ENCODE data around the gene VAT1L. TPM values are rescaled to one million over a fixed set of nuclear protein-coding genes. Genes with fewer than 3 reads are reported as not detected.

Gene VAT1L
- total RNA-seq, 2 donors from 2014 or later = not detected

GRCh38 chr16:77827032-77827431 is 38.7 kb downstream of the VAT1L start:
- H3K4me1 Mint-ChIP-seq = no peaks in the 10 kb centered on the region
- peaks cover 11% of the 10 kb centered on the region for H3K27me3 Mint-ChIP-seq
- ATAC-seq (no peak), DNase-seq (no peak)
- H3K27ac Mint-ChIP-seq = no peak overlapping the region
- H3K9me3 ChIP-seq (ENCODE audit: control insufficient read depth, low read length, poor library complexity, severe bottlenecking) = no peaks in the 10 kb centered on the region
- H3K36me3 Mint-ChIP-seq (ENCODE audit: low read depth) = no peaks in the 10 kb centered on the region
- H3K4me3 Mint-ChIP-seq = no peak overlapping the region

GRCh38 chr16:77833921-77834634 is 45.7 kb downstream of the VAT1L start:
- DNase-seq (no peak), ATAC-seq (no peak)
- H3K27ac Mint-ChIP-seq = no peak overlapping the region
- peaks cover 12% of the 10 kb centered on the region for H3K27me3 Mint-ChIP-seq
- H3K4me1 Mint-ChIP-seq = no peaks in the 10 kb centered on the region
- H3K9me3 ChIP-seq (ENCODE audit: control insufficient read depth, low read length, poor library complexity, severe bottlenecking) = no peaks in the 10 kb centered on the region
- H3K36me3 Mint-ChIP-seq (ENCODE audit: low read depth) = no peaks in the 10 kb centered on the region
- H3K4me3 Mint-ChIP-seq = no peak overlapping the region

- no peak for DNase-seq
- Mint-ChIP-seq H3K27ac (no peak overlapping the region), H3K4me3 (no peak overlapping the region), H3K36me3 (ENCODE audit: low read depth) (no peaks in the 10 kb centered on the region), H3K4me1 (no peaks in the 10 kb centered on the region), H3K27me3 (peaks cover 19% of the 10 kb centered on the region)
- no peaks in the 10 kb centered on the region for H3K9me3 ChIP-seq (ENCODE audit: control insufficient read depth, low read length, poor library complexity, severe bottlenecking)
- ATAC-seq = no peak
These were observed 46.5 kb downstream of the VAT1L start for GRCh38 chr16:77834635-77835540.

- Mint-ChIP-seq H3K4me1 (peaks cover 3% of the 10 kb centered on the region), H3K36me3 (ENCODE audit: low read depth) (no peaks in the 10 kb centered on the region), H3K27ac (no peak overlapping the region), H3K27me3 (peaks cover 23% of the 10 kb centered on the region), H3K4me3 (no peak overlapping the region)
- DNase-seq (no peak), ATAC-seq (no peak)
- H3K9me3 ChIP-seq (ENCODE audit: control insufficient read depth, low read length, poor library complexity, severe bottlenecking) = no peaks in the 10 kb centered on the region
These were observed 48.4 kb downstream of the VAT1L start for GRCh38 chr16:77836801-77837200.

GRCh38 chr16:77838597-77839255 is 50.4 kb downstream of the VAT1L start:
- ATAC-seq = no peak
- H3K27me3 Mint-ChIP-seq = peaks cover 31% of the 10 kb centered on the region

GRCh38 chr16:77840093-77840492 is 51.7 kb downstream of the VAT1L start:
- H3K27me3 Mint-ChIP-seq = peaks cover 39% of the 10 kb centered on the region
- no peaks in the 10 kb centered on the region for H3K9me3 ChIP-seq (ENCODE audit: control insufficient read depth, low read length, poor library complexity, severe bottlenecking)
- ATAC-seq = no peak
- DNase-seq = no peak
- H3K27ac Mint-ChIP-seq = no peak overlapping the region
- H3K4me1 Mint-ChIP-seq = peaks cover 3% of the 10 kb centered on the region
- no peaks in the 10 kb centered on the region for H3K36me3 Mint-ChIP-seq (ENCODE audit: low read depth)
- no peak overlapping the region for H3K4me3 Mint-ChIP-seq

More at GRCh38 chr16:77838597-77839255, 50.4 kb downstream of the VAT1L start:
- Mint-ChIP-seq H3K4me3 (no peak overlapping the region), H3K27ac (no peak overlapping the region), H3K36me3 (ENCODE audit: low read depth) (no peaks in the 10 kb centered on the region), H3K4me1 (peaks cover 3% of the 10 kb centered on the region)
- H3K9me3 ChIP-seq (ENCODE audit: control insufficient read depth, low read length, poor library complexity, severe bottlenecking) = no peaks in the 10 kb centered on the region
- no peak for DNase-seq

- no peaks in the 10 kb centered on the region for H3K9me3 ChIP-seq (ENCODE audit: control insufficient read depth, low read length, poor library complexity, severe bottlenecking)
- DNase-seq (no peak), ATAC-seq (no peak)
- peaks cover 3% of the 10 kb centered on the region for H3K4me1 Mint-ChIP-seq
- no peaks in the 10 kb centered on the region for H3K36me3 Mint-ChIP-seq (ENCODE audit: low read depth)
- no peak overlapping the region for H3K4me3 Mint-ChIP-seq
- peaks cover 47% of the 10 kb centered on the region for H3K27me3 Mint-ChIP-seq
- H3K27ac Mint-ChIP-seq = no peak overlapping the region
These were observed 52.5 kb downstream of the VAT1L start for GRCh38 chr16:77840673-77841501.

GRCh38 chr16:77841502-77841763 is 53.1 kb downstream of the VAT1L start:
- DNase-seq (no peak), ATAC-seq (no peak)
- Mint-ChIP-seq H3K36me3 (ENCODE audit: low read depth) (no peaks in the 10 kb centered on the region), H3K4me1 (peaks cover 3% of the 10 kb centered on the region), H3K27ac (no peak overlapping the region), H3K27me3 (peaks cover 48% of the 10 kb centered on the region), H3K4me3 (no peak overlapping the region)
- no peaks in the 10 kb centered on the region for H3K9me3 ChIP-seq (ENCODE audit: control insufficient read depth, low read length, poor library complexity, severe bottlenecking)

- Mint-ChIP-seq H3K4me3 (no peak overlapping the region), H3K27ac (no peak overlapping the region), H3K4me1 (peaks cover 3% of the 10 kb centered on the region), H3K27me3 (peaks cover 55% of the 10 kb centered on the region), H3K36me3 (ENCODE audit: low read depth) (no peaks in the 10 kb centered on the region)
- H3K9me3 ChIP-seq (ENCODE audit: control insufficient read depth, low read length, poor library complexity, severe bottlenecking) = no peaks in the 10 kb centered on the region
- ATAC-seq (no peak), DNase-seq (no peak)
These were observed 54.1 kb downstream of the VAT1L start for GRCh38 chr16:77842468-77842867.

GRCh38 chr16:77843405-77843804 is 55.0 kb downstream of the VAT1L start:
- H3K9me3 ChIP-seq (ENCODE audit: control insufficient read depth, low read length, poor library complexity, severe bottlenecking) = no peaks in the 10 kb centered on the region
- DNase-seq = no peak
- peaks cover 3% of the 10 kb centered on the region for H3K4me1 Mint-ChIP-seq
- ATAC-seq = no peak
- no peak overlapping the region for H3K4me3 Mint-ChIP-seq
- peaks cover 56% of the 10 kb centered on the region for H3K27me3 Mint-ChIP-seq
- no peaks in the 10 kb centered on the region for H3K36me3 Mint-ChIP-seq (ENCODE audit: low read depth)
- no peak overlapping the region for H3K27ac Mint-ChIP-seq

- DNase-seq (no peak), ATAC-seq (no peak)
- H3K9me3 ChIP-seq (ENCODE audit: control insufficient read depth, low read length, poor library complexity, severe bottlenecking) = no peaks in the 10 kb centered on the region
- Mint-ChIP-seq H3K36me3 (ENCODE audit: low read depth) (no peaks in the 10 kb centered on the region), H3K4me1 (peaks cover 3% of the 10 kb centered on the region), H3K27me3 (peaks cover 43% of the 10 kb centered on the region), H3K27ac (no peak overlapping the region), H3K4me3 (no peak overlapping the region)
These were observed 56.4 kb downstream of the VAT1L start for GRCh38 chr16:77844801-77845200.

GRCh38 chr16:77849646-77850258 is 61.4 kb downstream of the VAT1L start:
- no peaks in the 10 kb centered on the region for H3K9me3 ChIP-seq (ENCODE audit: control insufficient read depth, low read length, poor library complexity, severe bottlenecking)
- H3K4me1 Mint-ChIP-seq = peaks cover 2% of the 10 kb centered on the region
- H3K27me3 Mint-ChIP-seq = peaks cover 51% of the 10 kb centered on the region
- no peak for ATAC-seq
- no peak for DNase-seq
- H3K4me3 Mint-ChIP-seq = no peak overlapping the region
- H3K27ac Mint-ChIP-seq = no peak overlapping the region
- H3K36me3 Mint-ChIP-seq (ENCODE audit: low read depth) = no peaks in the 10 kb centered on the region

Data from T-helper 17 cell (primary cell).